ENCODE results near the gene METTL4. TPM values are rescaled to one million over a fixed set of nuclear protein-coding genes. Genes with fewer than 3 reads are reported as not detected.

The METTL4 gene
- polyA plus RNA-seq, 1 donor from 2014 or later: 12.7 TPM

GRCh38 chr18:2511451-2511850 is 59.9 kb downstream of the METTL4 start:
- Histone ChIP-seq H3K4me2 (ENCODE audit: low read length) (no peak overlapping the region), H3K4me3 (ENCODE audit: low read length) (no peak overlapping the region), H4K20me1 (ENCODE audit: insufficient read depth) (no peaks in the 10 kb centered on the region), H3K79me2 (replicated peaks; ENCODE audit: insufficient read depth, low read length) (no peaks in the 10 kb centered on the region), H3K27ac (ENCODE audit: low read length) (no peak overlapping the region), H3K9ac (ENCODE audit: low read length) (no peak overlapping the region), H2AFZ (ENCODE audit: low read depth, low read length) (no peak overlapping the region), H3F3A (ENCODE audit: insufficient read depth, low read length, poor library complexity, severe bottlenecking) (no peaks in the 10 kb centered on the region), H3K9me2 (ENCODE audit: insufficient read depth, low read length) (no peaks in the 10 kb centered on the region), H3K36me3 (ENCODE audit: insufficient read depth, low read length) (no peaks in the 10 kb centered on the region), H3K27me3 (ENCODE audit: insufficient read depth, low read depth, low read length) (no peaks in the 10 kb centered on the region), H3K9me3 (ENCODE audit: low read length) (no peaks in the 10 kb centered on the region)
- TF ChIP-seq CTCF (IDR thresholded peaks at IDR 0.05; ENCODE audit: poor library complexity, severe bottlenecking) (no peak), EZH2 (IDR thresholded peaks at IDR 0.05; ENCODE audit: borderline replicate concordance, insufficient read depth, low read length, poor library complexity, severe bottlenecking) (no peak), RAD21 (conservative IDR thresholded peaks at IDR 0.05) (no peak), SMC3 (conservative IDR thresholded peaks at IDR 0.05; ENCODE audit: poor library complexity) (no peak), REST (IDR thresholded peaks at IDR 0.05; ENCODE audit: borderline replicate concordance) (no peak), POLR2AphosphoS5 (IDR thresholded peaks at IDR 0.05) (no peak), MXI1 (conservative IDR thresholded peaks at IDR 0.05; ENCODE audit: poor library complexity, severe bottlenecking) (no peak), EP300 (conservative IDR thresholded peaks at IDR 0.05; ENCODE audit: poor library complexity, severe bottlenecking) (no peak), TAF1 (IDR thresholded peaks at IDR 0.05; ENCODE audit: low read depth) (no peak)

GRCh38 chr18:2510416-2510815 is 60.9 kb downstream of the METTL4 start:
- Histone ChIP-seq H2AFZ (ENCODE audit: low read depth, low read length) (no peak overlapping the region), H3K9me2 (ENCODE audit: insufficient read depth, low read length) (no peaks in the 10 kb centered on the region), H3K27ac (ENCODE audit: low read length) (no peak overlapping the region), H3K79me2 (replicated peaks; ENCODE audit: insufficient read depth, low read length) (no peaks in the 10 kb centered on the region), H3K27me3 (ENCODE audit: insufficient read depth, low read depth, low read length) (no peaks in the 10 kb centered on the region), H4K20me1 (ENCODE audit: insufficient read depth) (no peaks in the 10 kb centered on the region), H3K36me3 (ENCODE audit: insufficient read depth, low read length) (no peaks in the 10 kb centered on the region), H3K4me3 (ENCODE audit: low read length) (no peak overlapping the region), H3K9me3 (ENCODE audit: low read length) (no peaks in the 10 kb centered on the region), H3K9ac (ENCODE audit: low read length) (no peak overlapping the region), H3K4me2 (ENCODE audit: low read length) (no peak overlapping the region), H3F3A (ENCODE audit: insufficient read depth, low read length, poor library complexity, severe bottlenecking) (no peaks in the 10 kb centered on the region)
- TF ChIP-seq POLR2AphosphoS5 (IDR thresholded peaks at IDR 0.05) (no peak), EP300 (conservative IDR thresholded peaks at IDR 0.05; ENCODE audit: poor library complexity, severe bottlenecking) (no peak), RAD21 (conservative IDR thresholded peaks at IDR 0.05) (no peak)

- Histone ChIP-seq H3K27ac (ENCODE audit: low read length) (no peak overlapping the region), H3K4me2 (ENCODE audit: low read length) (no peak overlapping the region), H3K9me3 (ENCODE audit: low read length) (no peaks in the 10 kb centered on the region), H2AFZ (ENCODE audit: low read depth, low read length) (no peak overlapping the region), H3K79me2 (replicated peaks; ENCODE audit: insufficient read depth, low read length) (no peaks in the 10 kb centered on the region), H3K9me2 (ENCODE audit: insufficient read depth, low read length) (no peaks in the 10 kb centered on the region), H3F3A (ENCODE audit: insufficient read depth, low read length, poor library complexity, severe bottlenecking) (no peaks in the 10 kb centered on the region), H3K36me3 (ENCODE audit: insufficient read depth, low read length) (no peaks in the 10 kb centered on the region), H3K9ac (ENCODE audit: low read length) (no peak overlapping the region), H4K20me1 (ENCODE audit: insufficient read depth) (no peaks in the 10 kb centered on the region), H3K4me3 (ENCODE audit: low read length) (no peak overlapping the region), H3K27me3 (ENCODE audit: insufficient read depth, low read depth, low read length) (no peaks in the 10 kb centered on the region)
- TF ChIP-seq CTCF (IDR thresholded peaks at IDR 0.05; ENCODE audit: poor library complexity, severe bottlenecking) (no peak), EZH2 (IDR thresholded peaks at IDR 0.05; ENCODE audit: borderline replicate concordance, insufficient read depth, low read length, poor library complexity, severe bottlenecking) (no peak), REST (IDR thresholded peaks at IDR 0.05; ENCODE audit: borderline replicate concordance) (no peak), RAD21 (conservative IDR thresholded peaks at IDR 0.05) (no peak), TAF1 (IDR thresholded peaks at IDR 0.05; ENCODE audit: low read depth) (no peak), MXI1 (conservative IDR thresholded peaks at IDR 0.05; ENCODE audit: poor library complexity, severe bottlenecking) (no peak), SMC3 (conservative IDR thresholded peaks at IDR 0.05; ENCODE audit: poor library complexity) (no peak), POLR2AphosphoS5 (IDR thresholded peaks at IDR 0.05) (no peak), EP300 (conservative IDR thresholded peaks at IDR 0.05; ENCODE audit: poor library complexity, severe bottlenecking) (no peak)
Measured at GRCh38 chr18:2508678-2509077, 62.6 kb downstream of the METTL4 start.

Measured in neural cell (in vitro differentiated cells).